ENCODE data around the gene TIGD6.
"Not testable (repeated sequence)": the region's sequence is repeated elsewhere in the genome, so short reads cannot be mapped to it uniquely, and the experiment has no call there.

The TIGD6 gene

GRCh38 chr5:149944666-149945065 lies 55.8 kb downstream of the TIGD6 start, which contains the start of gene PDE6A:
Gene PDE6A (minus strand): TSS chr5:149944793. CDS start chr5:149944673, 120 bp downstream.
- no peaks in the 10 kb centered on the region for H3K9me3 ChIP-seq (ENCODE audit: control insufficient read depth, low read length)
- no peak within 1 kb of the TSS for H3K4me3 ChIP-seq (ENCODE audit: insufficient read depth, low read depth, low read length, poor library complexity, severe bottlenecking)
- H3K27me3 ChIP-seq (replicated peaks; ENCODE audit: control insufficient read depth, insufficient read depth, low read length, poor library complexity, severe bottlenecking) = no peaks in the 10 kb centered on the region
- H3K27ac ChIP-seq (ENCODE audit: insufficient read depth, low read length, poor library complexity, severe bottlenecking) = no peak within 1 kb of the TSS
- no peaks in the 10 kb centered on the region for H3K36me3 ChIP-seq (ENCODE audit: control insufficient read depth, insufficient read depth, low read length)
- no peaks in the 10 kb centered on the region for H3K4me1 ChIP-seq (ENCODE audit: control insufficient read depth, insufficient read depth, low read length, poor library complexity, severe bottlenecking)
- DNase-seq = no peak

- not testable (repeated sequence) for H3K9me3 ChIP-seq (ENCODE audit: control insufficient read depth, low read length); H3K27ac ChIP-seq (ENCODE audit: insufficient read depth, low read length, poor library complexity, severe bottlenecking); DNase-seq; H3K4me3 ChIP-seq (ENCODE audit: insufficient read depth, low read depth, low read length, poor library complexity, severe bottlenecking); H3K27me3 ChIP-seq (replicated peaks; ENCODE audit: control insufficient read depth, insufficient read depth, low read length, poor library complexity, severe bottlenecking); H3K36me3 ChIP-seq (ENCODE audit: control insufficient read depth, insufficient read depth, low read length); H3K4me1 ChIP-seq (ENCODE audit: control insufficient read depth, insufficient read depth, low read length, poor library complexity, severe bottlenecking)
Measured at GRCh38 chr5:149943177-149943949, 57.1 kb downstream of the TIGD6 start.

Measured in effector memory CD4-positive, alpha-beta T cell (primary cell).